AG09319 (cell line): ENCODE data around the gene ECI2.
"Not testable (repeated sequence)": the region's sequence is repeated elsewhere in the genome, so short reads cannot be mapped to it uniquely, and the experiment has no call there.

Experiments used
- DNase-seq: peaks from one replicate; pipeline ENCODE4 v3.0.0-alpha.2; 2010; ENCODE audit warnings: low read depth; ENCODE audit errors: extremely low read depth
- CTCF ChIP-seq: IDR thresholded peaks from 2 replicates; pipeline ENCODE4 v1.5.1; 2011; ENCODE audit warnings: low read depth, mild to moderate bottlenecking, inconsistent platforms, low read length, moderate library complexity

The ECI2 gene

GRCh38 chr6:4114123-4114522, 21.3 kb downstream of the ECI2 start:
- DNase-seq: no peak
- no peak for TF ChIP-seq CTCF

GRCh38 chr6:4113649-4114048, 21.7 kb downstream of the ECI2 start:
- DNase-seq: no peak
- no peak for TF ChIP-seq CTCF

- DNase-seq: no peak
- TF ChIP-seq CTCF: no peak
These were observed 23.0 kb downstream of the ECI2 start for GRCh38 chr6:4112366-4112765.

GRCh38 chr6:4109363-4109815, 26.0 kb downstream of the ECI2 start:
- not testable (repeated sequence) for DNase-seq

- TF ChIP-seq CTCF: no peak
- DNase-seq: no peak
These were observed 26.7 kb downstream of the ECI2 start for GRCh38 chr6:4108561-4109093.

GRCh38 chr6:4107873-4108272, 27.5 kb downstream of the ECI2 start:
- DNase-seq: no peak
- no peak for TF ChIP-seq CTCF

- no peak for DNase-seq
- no peak for TF ChIP-seq CTCF
These were observed 29.3 kb downstream of the ECI2 start for GRCh38 chr6:4105980-4106536.

- TF ChIP-seq CTCF: no peak
- no peak for DNase-seq
These were observed 31.4 kb downstream of the ECI2 start for GRCh38 chr6:4103929-4104328.
